Osteocyte (in vitro differentiated cells): Measurements from ENCODE around the gene FAM83G. TPM values are rescaled to one million over a fixed set of nuclear protein-coding genes. Genes with fewer than 3 reads are reported as not detected.
"Not testable (repeated sequence)": the region's sequence is repeated elsewhere in the genome, so short reads cannot be mapped to it uniquely, and the experiment has no call there.

ENCODE experiments used
- DNase-seq: peaks from one replicate; pipeline ENCODE4 v3.0.0; 2021; ENCODE audit warnings: mixed read lengths; ENCODE audit not compliant: unreplicated experiment; ENCODE audit errors: extremely low spot score
- H3K27ac Mint-ChIP-seq: one replicate; pipeline ENCODE4 v1.8.0; 2021; ENCODE audit warnings: mild to moderate bottlenecking, mixed read lengths; ENCODE audit not compliant: unreplicated experiment
- H3K27me3 Mint-ChIP-seq: one replicate; pipeline ENCODE4 v1.8.0; 2021; ENCODE audit warnings: mixed read lengths; ENCODE audit not compliant: unreplicated experiment
- H3K36me3 Mint-ChIP-seq: one replicate; pipeline ENCODE4 v1.8.0; 2021; ENCODE audit warnings: mixed read lengths; ENCODE audit not compliant: unreplicated experiment
- H3K4me1 Mint-ChIP-seq: one replicate; pipeline ENCODE4 v1.8.0; 2021; ENCODE audit warnings: mixed read lengths; ENCODE audit not compliant: unreplicated experiment
- H3K4me3 Mint-ChIP-seq: one replicate; pipeline ENCODE4 v1.8.0; 2021; ENCODE audit warnings: mild to moderate bottlenecking, moderate library complexity, mixed read lengths; ENCODE audit not compliant: unreplicated experiment
- H3K9me3 Mint-ChIP-seq: one replicate; pipeline ENCODE4 v1.8.0; 2021; ENCODE audit warnings: mixed read lengths; ENCODE audit not compliant: unreplicated experiment
- CTCF ChIP-seq: fragments of 200-600 bp; sonication (generic); IDR thresholded peaks from 2 replicates; pipeline ENCODE4 v1.5.0; 2021; ENCODE audit warnings: antibody characterized with exemption, mild to moderate bottlenecking, moderate library complexity
- total RNA-seq: library from RNA; stranded (reverse); gene quantifications from 2 replicates; pipeline ENCODE4 v1.2.1, GENCODE V29; 2021

FAM83G gene
- total RNA-seq, 1 donor from 2014 or later: 4.1 TPM

- no peak for DNase-seq
- peaks cover 28% of the 10 kb centered on the region for H3K4me1 Mint-ChIP-seq
- H3K9me3 Mint-ChIP-seq: no peaks in the 10 kb centered on the region
- H3K4me3 Mint-ChIP-seq: no peak overlapping the region
- H3K27me3 Mint-ChIP-seq: no peaks in the 10 kb centered on the region
- no peak for TF ChIP-seq CTCF
- peaks cover 23% of the 10 kb centered on the region for H3K36me3 Mint-ChIP-seq
- no peak overlapping the region for H3K27ac Mint-ChIP-seq
These were observed 79.4 kb downstream of the FAM83G start for GRCh38 chr17:18925187-18925586.

GRCh38 chr17:18922596-18922995, 82.0 kb downstream of the FAM83G start:
- not testable (repeated sequence) for H3K4me3 Mint-ChIP-seq, DNase-seq, H3K9me3 Mint-ChIP-seq, H3K27ac Mint-ChIP-seq, H3K27me3 Mint-ChIP-seq
- Mint-ChIP-seq H3K36me3 (peaks cover 20% of the 10 kb centered on the region), H3K4me1 (peaks cover 22% of the 10 kb centered on the region)

GRCh38 chr17:18921912-18922451, 82.6 kb downstream of the FAM83G start:
- no peaks in the 10 kb centered on the region for H3K27me3 Mint-ChIP-seq
- peaks cover 23% of the 10 kb centered on the region for H3K36me3 Mint-ChIP-seq
- no peaks in the 10 kb centered on the region for H3K9me3 Mint-ChIP-seq
- no peak for DNase-seq
- TF ChIP-seq CTCF: no peak
- peaks cover 18% of the 10 kb centered on the region for H3K4me1 Mint-ChIP-seq
- no peak overlapping the region for H3K27ac Mint-ChIP-seq
- no peak overlapping the region for H3K4me3 Mint-ChIP-seq

- no peak overlapping the region for H3K4me3 Mint-ChIP-seq
- H3K36me3 Mint-ChIP-seq: peaks cover 28% of the 10 kb centered on the region
- no peaks in the 10 kb centered on the region for H3K9me3 Mint-ChIP-seq
- peak overlapping the region; percentile 8 for H3K27ac Mint-ChIP-seq
- peaks cover 18% of the 10 kb centered on the region for H3K4me1 Mint-ChIP-seq
- DNase-seq: no peak
- TF ChIP-seq CTCF: no peak
- no peaks in the 10 kb centered on the region for H3K27me3 Mint-ChIP-seq
These were observed 83.1 kb downstream of the FAM83G start for GRCh38 chr17:18921485-18921884.

- Mint-ChIP-seq H3K27ac (no peak overlapping the region), H3K36me3 (peaks cover 28% of the 10 kb centered on the region), H3K4me1 (peaks cover 18% of the 10 kb centered on the region), H3K27me3 (no peaks in the 10 kb centered on the region), H3K4me3 (no peak overlapping the region), H3K9me3 (no peaks in the 10 kb centered on the region)
- DNase-seq: no peak
- no peak for TF ChIP-seq CTCF
These were observed 83.6 kb downstream of the FAM83G start for GRCh38 chr17:18920911-18921441.
